Measurements from ENCODE around the gene ATP5F1E.

- TF ChIP-seq CTCF (IDR thresholded peaks at IDR 0.05; ENCODE audit: low read depth, low read length) (no peak), EZH2phosphoT487 (IDR thresholded peaks at IDR 0.05; ENCODE audit: low read depth) (no peak)
These were observed 12.2 kb upstream of the ATP5F1E start for GRCh38 chr20:59044295-59044694.
